Measurements from ENCODE around the gene CHMP3.

- TF ChIP-seq CTCF (IDR thresholded peaks at IDR 0.05; ENCODE audit: poor library complexity), result no peak
- no peak for TF ChIP-seq EZH2 (IDR thresholded peaks at IDR 0.05; ENCODE audit: borderline replicate concordance)
These were observed 96.9 kb downstream of the CHMP3 start for GRCh38 chr2:86466306-86466705.

All from hepatocyte (in vitro differentiated cells).